ENCODE results near the gene TPT1. TPM values are rescaled to one million over a fixed set of nuclear protein-coding genes. Genes with fewer than 3 reads are reported as not detected.
"Not testable (repeated sequence)": the region's sequence is repeated elsewhere in the genome, so short reads cannot be mapped to it uniquely, and the experiment has no call there.

The TPT1 gene
- total and polyA plus RNA-seq, 7 experiments from 2014 or later: 3,943 to 13,134 (median 5,986) TPM

DNA sequence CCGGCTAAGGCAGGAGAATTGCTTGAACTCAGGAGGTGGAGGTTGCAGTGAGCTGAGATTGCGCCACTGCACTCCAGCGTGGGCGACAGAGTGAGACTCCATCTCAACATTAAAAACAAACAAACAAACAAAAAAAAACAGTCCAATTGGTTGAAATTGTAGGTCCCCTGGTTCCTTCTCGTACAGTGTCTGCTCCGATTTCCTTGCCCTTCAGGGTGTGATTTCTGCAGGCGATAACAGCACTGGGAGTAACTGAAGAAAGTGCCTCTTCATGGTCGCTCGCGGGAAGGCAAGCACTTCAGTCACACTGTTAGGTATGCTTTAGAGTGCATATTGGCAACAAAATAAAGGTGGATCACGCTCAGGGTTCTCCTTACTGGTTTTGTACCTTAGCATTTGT, 39.7 kb downstream of the TPT1 start:
- no peak overlapping the region for H3K4me3 Mint-ChIP-seq
- Histone ChIP-seq H3K27me3 (ENCODE audit: control insufficient read depth in 2 of 2, insufficient read depth in 2 of 2, low read length in 2 of 2) (no peaks in the 10 kb centered on the region), H3K27ac (ENCODE audit: low read depth, low read length) (no peak overlapping the region), H3K36me3 (ENCODE audit: control insufficient read depth in 2 of 3, insufficient read depth in 3 of 3, low read length in 3 of 3) (no peaks in the 10 kb centered on the region), H3K4me3 (ENCODE audit: low read length) (no peak overlapping the region), H3K4me1 (ENCODE audit: control insufficient read depth in 2 of 2, insufficient read depth in 2 of 2, low read length in 2 of 2) (peaks cover 21 to 24% of the 10 kb centered on the region in 2 donors), H3K9me3 (ENCODE audit: control insufficient read depth in 2 of 3, low read length in 3 of 3) (no peaks in the 10 kb centered on the region)
- peaks cover 0 to 10% (median 0%) of the 10 kb centered on the region in 5 donors for H3K36me3 Mint-ChIP-seq
- peak overlapping the region in 1 of 9 donors; percentile 67 for H3K27ac Mint-ChIP-seq
- H3K4me1 Mint-ChIP-seq: peaks cover 20 to 38% (median 28%) of the 10 kb centered on the region in 7 donors
- peaks cover 0 to 6% (median 2%) of the 10 kb centered on the region in 5 donors for H3K27me3 Mint-ChIP-seq
- ATAC-seq: no peak
- H3K9me3 Mint-ChIP-seq: peaks cover 0 to 7% (median 0%) of the 10 kb centered on the region in 11 donors
- POLR2A ChIA-PET: no interaction called here
- intact Hi-C loops (cut with micrococcal nuclease): loop anchor here in 1 of 2 donors (10.0 kb wide), 1 partner anchor 726 kb away; the partner anchor contains the start of gene TSC22D1
- CTCF ChIA-PET: interaction anchor here (0.5 to 0.6 kb wide), 2 partner anchors 8 to 33 kb away, joined by 4 to 5 read pairs; no protein-coding TSS in a partner anchor
- no peak for DNase-seq

DNA sequence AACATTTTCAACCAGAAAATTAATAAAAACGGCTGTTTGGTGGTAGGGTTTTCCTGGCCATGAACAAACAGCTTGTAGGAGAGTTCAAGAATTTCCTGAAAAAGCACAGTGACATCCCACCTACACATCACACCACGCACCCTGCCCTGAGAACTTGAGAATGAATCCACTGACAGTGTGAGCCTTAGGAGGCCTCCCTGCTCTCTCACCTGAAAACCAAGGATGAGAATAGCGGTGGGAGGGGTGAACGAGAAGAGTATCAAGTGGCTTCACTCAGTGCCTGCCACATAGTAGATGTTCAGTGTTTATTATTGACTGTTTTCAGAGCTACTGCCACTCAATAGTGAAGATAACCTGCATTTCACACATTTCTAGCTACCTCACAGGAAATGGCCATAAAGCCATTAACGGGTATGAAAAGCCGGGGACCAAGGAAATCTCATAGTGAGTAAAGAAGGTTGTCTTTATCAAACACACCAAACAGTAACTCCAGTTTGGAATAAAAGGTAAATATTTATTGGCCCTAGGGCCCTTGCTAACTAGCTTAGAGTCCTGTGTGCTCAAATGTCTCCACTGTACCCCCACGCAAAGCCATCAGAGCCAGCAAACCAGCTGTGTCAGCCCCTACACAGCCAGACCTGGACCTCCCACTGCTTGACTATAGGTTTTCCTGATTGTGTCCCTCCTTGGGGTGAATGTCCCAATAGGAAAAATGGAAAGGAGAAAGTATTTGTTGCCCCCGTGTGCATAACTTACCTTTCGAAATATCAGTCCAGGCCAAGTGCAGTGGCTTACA, 40.6 kb downstream of the TPT1 start:
- Mint-ChIP-seq H3K4me3 (no peak overlapping the region), H3K27ac (peak overlapping the region in 2 of 9 donors; percentile 63 to 70), H3K4me1 (peaks cover 29 to 46% (median 36%) of the 10 kb centered on the region in 7 donors), H3K27me3 (peaks cover 0 to 6% (median 2%) of the 10 kb centered on the region in 5 donors), H3K36me3 (peaks cover 0 to 10% (median 0%) of the 10 kb centered on the region in 5 donors), H3K9me3 (peaks cover 0 to 7% (median 0%) of the 10 kb centered on the region in 11 donors)
- no peaks in the 10 kb centered on the region for H3K9me3 ChIP-seq (ENCODE audit: control insufficient read depth in 2 of 3, low read length in 3 of 3)
- ATAC-seq (no peak), DNase-seq (no peak)
- H3K4me3 ChIP-seq (ENCODE audit: low read length): no peak overlapping the region
- intact Hi-C loops (cut with micrococcal nuclease): loop anchor here in 1 of 2 donors (10.0 kb wide), 1 partner anchor 726 kb away; the partner anchor contains the start of gene TSC22D1
- POLR2A ChIA-PET: no interaction called here
- peaks cover 21 to 30% of the 10 kb centered on the region in 2 donors for H3K4me1 ChIP-seq (ENCODE audit: control insufficient read depth in 2 of 2, insufficient read depth in 2 of 2, low read length in 2 of 2)
- no peaks in the 10 kb centered on the region for H3K36me3 ChIP-seq (ENCODE audit: control insufficient read depth in 2 of 3, insufficient read depth in 3 of 3, low read length in 3 of 3)
- H3K27ac ChIP-seq (ENCODE audit: low read depth, low read length): no peak overlapping the region
- CTCF ChIA-PET: interaction anchor here (0.5 to 0.7 kb wide), 2 partner anchors 9 to 258 kb away, joined by 3 to 4 read pairs; no protein-coding TSS in a partner anchor
- H3K27me3 ChIP-seq (ENCODE audit: control insufficient read depth in 2 of 2, insufficient read depth in 2 of 2, low read length in 2 of 2): no peaks in the 10 kb centered on the region

DNA sequence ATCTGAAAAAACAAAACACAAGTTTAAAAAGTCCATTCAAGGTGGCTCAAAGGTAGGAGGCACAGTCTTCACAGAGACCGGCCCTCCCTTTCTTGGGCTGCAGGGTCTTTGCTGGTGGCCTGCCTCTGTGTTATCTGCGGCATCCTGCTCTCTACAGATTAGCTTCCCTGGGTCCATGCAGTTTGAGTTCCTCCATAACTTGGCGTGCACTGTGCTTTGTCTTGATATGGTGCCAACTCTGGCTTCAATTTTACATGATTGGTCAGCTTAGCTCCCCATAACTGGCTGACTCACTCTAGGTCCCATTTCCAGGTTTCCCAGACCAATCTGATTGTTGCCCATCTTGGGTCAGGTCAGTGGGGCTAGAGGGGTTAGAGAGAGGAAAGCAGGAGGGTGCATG, 41.8 kb downstream of the TPT1 start:
- Mint-ChIP-seq H3K4me1 (peaks cover 30 to 54% (median 39%) of the 10 kb centered on the region in 7 donors), H3K4me3 (peak overlapping the region in 2 of 10 donors; percentile 41 to 45), H3K27me3 (peaks cover 0 to 4% (median 2%) of the 10 kb centered on the region in 5 donors), H3K27ac (peak overlapping the region in 7 of 9 donors; percentile 39 to 93 (median 52)), H3K36me3 (peaks cover 0 to 10% (median 0%) of the 10 kb centered on the region in 5 donors), H3K9me3 (peaks cover 0 to 7% (median 0%) of the 10 kb centered on the region in 11 donors)
- H3K27me3 ChIP-seq (ENCODE audit: control insufficient read depth in 2 of 2, insufficient read depth in 2 of 2, low read length in 2 of 2): no peaks in the 10 kb centered on the region
- H3K4me3 ChIP-seq (ENCODE audit: low read length): no peak overlapping the region
- no peak overlapping the region for H3K27ac ChIP-seq (ENCODE audit: low read depth, low read length)
- intact Hi-C loops (cut with micrococcal nuclease): loop anchor here in 1 of 2 donors (10.0 kb wide), 1 partner anchor 174 kb away; the partner anchor contains the start of gene GTF2F2
- DNase-seq (no peak), ATAC-seq (no peak)
- CTCF ChIA-PET: interaction anchor here (0.6 to 2.2 kb wide), 3 partner anchors 10 to 804 kb away, joined by 3 to 17 read pairs (median 3); no protein-coding TSS in a partner anchor
- no peaks in the 10 kb centered on the region for H3K9me3 ChIP-seq (ENCODE audit: control insufficient read depth in 2 of 3, low read length in 3 of 3)
- H3K36me3 ChIP-seq (ENCODE audit: control insufficient read depth in 2 of 3, insufficient read depth in 3 of 3, low read length in 3 of 3): no peaks in the 10 kb centered on the region
- peaks cover 21 to 30% of the 10 kb centered on the region in 2 donors for H3K4me1 ChIP-seq (ENCODE audit: control insufficient read depth in 2 of 2, insufficient read depth in 2 of 2, low read length in 2 of 2)
- POLR2A ChIA-PET: interaction anchor here (0.5 to 1.4 kb wide), 2 partner anchors 68 to 860 kb away, joined by 3 read pairs; no protein-coding TSS in a partner anchor

DNA sequence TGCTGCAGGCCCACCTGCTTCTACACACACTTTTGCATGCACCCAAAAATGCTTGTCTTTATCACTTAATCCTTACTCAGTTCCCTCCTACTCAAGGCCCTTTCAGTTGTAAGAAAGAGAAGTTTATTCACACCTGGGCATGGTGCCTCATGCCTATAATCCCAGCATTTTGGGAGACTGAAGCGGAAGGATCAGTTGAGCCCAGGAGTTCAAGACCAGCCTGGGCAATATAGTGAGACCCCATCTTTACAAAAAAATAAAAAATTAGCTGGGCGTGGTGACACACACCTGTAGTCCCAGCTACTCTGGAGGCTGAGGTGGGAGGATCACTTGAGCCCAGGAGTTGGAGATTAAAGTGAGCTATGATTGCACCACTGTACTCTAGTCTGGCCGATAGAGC, 42.4 kb downstream of the TPT1 start:
- peaks cover 21 to 30% of the 10 kb centered on the region in 2 donors for H3K4me1 ChIP-seq (ENCODE audit: control insufficient read depth in 2 of 2, insufficient read depth in 2 of 2, low read length in 2 of 2)
- ATAC-seq: peak; percentile 19
- Mint-ChIP-seq H3K27ac (peak overlapping the region; percentile 69 to 93 (median 83)), H3K36me3 (peaks cover 0 to 10% (median 0%) of the 10 kb centered on the region in 5 donors), H3K4me3 (peak overlapping the region in 7 of 10 donors; percentile 2 to 56 (median 27)), H3K4me1 (peaks cover 30 to 54% (median 39%) of the 10 kb centered on the region in 7 donors)
- ChIA-PET CTCF (interaction anchor here (0.7 to 2.2 kb wide), 3 partner anchors 11 to 468 kb away, joined by 4 to 17 read pairs (median 7); no protein-coding TSS in a partner anchor), POLR2A (interaction anchor here (0.5 to 3.0 kb wide), 3 partner anchors 43 to 860 kb away, joined by 3 to 9 read pairs (median 3); partner anchors contain the start of gene TPT1)
- H3K4me3 ChIP-seq (ENCODE audit: low read length); H3K27me3 Mint-ChIP-seq; H3K9me3 Mint-ChIP-seq; H3K27me3 ChIP-seq (ENCODE audit: control insufficient read depth in 2 of 2, insufficient read depth in 2 of 2, low read length in 2 of 2); H3K9me3 ChIP-seq (ENCODE audit: control insufficient read depth in 2 of 3, low read length in 3 of 3); H3K36me3 ChIP-seq (ENCODE audit: control insufficient read depth in 2 of 3, insufficient read depth in 3 of 3, low read length in 3 of 3): not testable (repeated sequence)
- peak in 1 of 9 donors; percentile 14 for DNase-seq
- H3K27ac ChIP-seq (ENCODE audit: low read depth, low read length): peak overlapping the region; percentile 8
- intact Hi-C loops (cut with micrococcal nuclease): loop anchor here in 1 of 2 donors (10.0 kb wide), 1 partner anchor 174 kb away; the partner anchor contains the start of gene GTF2F2

DNA sequence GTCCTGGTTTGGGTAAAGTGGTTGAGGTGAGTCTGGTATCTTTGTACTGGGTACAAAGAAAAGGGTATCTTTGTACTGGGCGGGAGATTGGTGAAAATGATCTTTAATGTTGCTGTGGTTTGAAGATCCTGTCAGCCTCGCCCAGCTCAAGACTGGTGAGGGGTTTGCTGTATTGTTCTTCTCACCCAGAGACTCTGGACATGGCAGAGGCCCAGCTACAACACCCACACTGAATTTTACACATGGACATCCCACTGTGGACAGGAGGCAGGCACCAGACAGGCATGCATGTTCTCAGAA, 42.8 kb downstream of the TPT1 start:
- intact Hi-C loops (cut with micrococcal nuclease): loop anchor here in 1 of 2 donors (10.0 kb wide), 1 partner anchor 173 kb away; the partner anchor contains the start of gene GTF2F2
- H3K4me3 ChIP-seq (ENCODE audit: low read length): no peak overlapping the region
- no peaks in the 10 kb centered on the region for H3K36me3 ChIP-seq (ENCODE audit: control insufficient read depth in 2 of 3, insufficient read depth in 3 of 3, low read length in 3 of 3)
- no peaks in the 10 kb centered on the region for H3K27me3 ChIP-seq (ENCODE audit: control insufficient read depth in 2 of 2, insufficient read depth in 2 of 2, low read length in 2 of 2)
- no peak for ATAC-seq
- Mint-ChIP-seq H3K36me3 (peaks cover 0 to 10% (median 0%) of the 10 kb centered on the region in 5 donors), H3K9me3 (peaks cover 0 to 7% (median 0%) of the 10 kb centered on the region in 11 donors), H3K27ac (peak overlapping the region; percentile 69 to 93 (median 83)), H3K27me3 (peaks cover 0 to 4% (median 0%) of the 10 kb centered on the region in 5 donors), H3K4me1 (peaks cover 30 to 54% (median 39%) of the 10 kb centered on the region in 7 donors), H3K4me3 (peak overlapping the region; percentile 2 to 56 (median 30))
- ChIA-PET POLR2A (interaction anchor here (1.4 to 3.0 kb wide), 2 partner anchors 43 to 69 kb away, joined by 3 to 9 read pairs; partner anchors contain the start of gene TPT1), CTCF (interaction anchor here (0.7 to 2.2 kb wide), 3 partner anchors 11 to 468 kb away, joined by 4 to 17 read pairs (median 7); no protein-coding TSS in a partner anchor)
- no peaks in the 10 kb centered on the region for H3K9me3 ChIP-seq (ENCODE audit: control insufficient read depth in 2 of 3, low read length in 3 of 3)
- H3K4me1 ChIP-seq (ENCODE audit: control insufficient read depth in 2 of 2, insufficient read depth in 2 of 2, low read length in 2 of 2): peaks cover 21 to 30% of the 10 kb centered on the region in 2 donors
- DNase-seq: peak in 1 of 9 donors; percentile 4
- peak overlapping the region; percentile 8 for H3K27ac ChIP-seq (ENCODE audit: low read depth, low read length)
